H9 (cell line): ENCODE measurements around the gene ERO1A. TPM values are rescaled to one million over a fixed set of nuclear protein-coding genes. Genes with fewer than 3 reads are reported as not detected.

Experiments used
- DNase-seq: peaks from one replicate; pipeline ENCODE4 v3.0.0-alpha.2; 2017
- H2AFZ ChIP-seq: one replicate; pipeline ENCODE4 v1.6.1; 2013; ENCODE audit warnings: mild to moderate bottlenecking, low read length, control low read depth, moderate library complexity
- H2AK5ac ChIP-seq: 2 replicates; pipeline ENCODE4 v1.6.1; 2013; ENCODE audit warnings: low read length, control low read depth, mixed read lengths; ENCODE audit not compliant: insufficient read length
- H2BK120ac ChIP-seq: one replicate; pipeline ENCODE4 v1.6.1; 2013; ENCODE audit warnings: low read depth, mild to moderate bottlenecking, low read length, control low read depth, inconsistent platforms; ENCODE audit not compliant: poor library complexity, severe bottlenecking
- H2BK12ac ChIP-seq: 2 replicates; pipeline ENCODE4 v1.6.1; 2013; ENCODE audit warnings: low read length, control low read depth, mixed read lengths, low read depth; ENCODE audit not compliant: insufficient read length
- H2BK15ac ChIP-seq: 2 replicates; pipeline ENCODE4 v1.6.1; 2013; ENCODE audit warnings: low read depth, low read length, control low read depth
- H2BK20ac ChIP-seq: one replicate; pipeline ENCODE4 v1.6.1; 2013; ENCODE audit warnings: low read depth, mild to moderate bottlenecking, low read length, control low read depth, inconsistent platforms; ENCODE audit not compliant: poor library complexity, severe bottlenecking
- H2BK5ac ChIP-seq: 2 replicates; pipeline ENCODE4 v1.6.1; 2013; ENCODE audit warnings: low read length, control low read depth, mixed read lengths; ENCODE audit not compliant: insufficient read length
- H3K14ac ChIP-seq: 2 replicates; pipeline ENCODE4 v1.6.1; 2013; ENCODE audit warnings: low read length, control low read depth; ENCODE audit not compliant: insufficient read depth
- H3K18ac ChIP-seq: 2 replicates; pipeline ENCODE4 v1.6.1; 2013; ENCODE audit warnings: low read depth, mild to moderate bottlenecking, mixed read lengths, low read length, control low read depth; ENCODE audit not compliant: insufficient read length
- H3K23ac ChIP-seq: 2 replicates; pipeline ENCODE4 v1.6.1; 2013; ENCODE audit warnings: low read length, control low read depth, mixed read lengths, low read depth; ENCODE audit not compliant: insufficient read length
- H3K23me2 ChIP-seq: 2 replicates; pipeline ENCODE4 v1.6.1; 2013; ENCODE audit warnings: low read depth, mild to moderate bottlenecking, mixed read lengths, low read length, control low read depth; ENCODE audit not compliant: insufficient read length, poor library complexity, severe bottlenecking
- H3K27ac ChIP-seq: 2 replicates; pipeline ENCODE4 v1.5.1; 2013; ENCODE audit warnings: low read length, control low read depth, mixed read lengths, low read depth; ENCODE audit not compliant: insufficient read length
- H3K27me3 ChIP-seq: 2 replicates; pipeline ENCODE4 v1.6.1; 2013; ENCODE audit warnings: low read length, control low read depth, inconsistent platforms; ENCODE audit not compliant: insufficient read depth
- H3K4ac ChIP-seq: 2 replicates; pipeline ENCODE4 v1.6.1; 2013; ENCODE audit warnings: low read depth, mild to moderate bottlenecking, control low read depth, inconsistent platforms, low read length, moderate library complexity
- H3K4me1 ChIP-seq: 2 replicates; pipeline ENCODE4 v1.6.1; 2013; ENCODE audit warnings: low read length, control low read depth, inconsistent platforms; ENCODE audit not compliant: insufficient read depth
- H3K4me2 ChIP-seq: 2 replicates; pipeline ENCODE4 v1.6.1; 2013; ENCODE audit warnings: low read length, control low read depth, mixed read lengths; ENCODE audit not compliant: insufficient read length, insufficient read depth
- H3K56ac ChIP-seq: 2 replicates; pipeline ENCODE4 v1.6.1; 2013; ENCODE audit warnings: low read depth, mild to moderate bottlenecking, mixed read lengths, low read length, control low read depth; ENCODE audit not compliant: insufficient read length
- H3K79me1 ChIP-seq: 2 replicates; pipeline ENCODE4 v1.6.1; 2013; ENCODE audit warnings: low read depth, mild to moderate bottlenecking, moderate library complexity, low read length, control low read depth, inconsistent platforms; ENCODE audit not compliant: insufficient read depth, poor library complexity, severe bottlenecking
- H3K79me2 ChIP-seq: 2 replicates; pipeline ENCODE4 v1.6.1; 2013; ENCODE audit warnings: low read length, control low read depth, inconsistent platforms; ENCODE audit not compliant: insufficient read depth
- H3K9ac ChIP-seq: 2 replicates; pipeline ENCODE4 v1.6.1; 2013; ENCODE audit warnings: low read length, control low read depth, mixed read lengths; ENCODE audit not compliant: insufficient read length; ENCODE audit errors: extremely low read depth
- H3K9me3 ChIP-seq: one replicate; pipeline ENCODE4 v1.6.1; 2013; ENCODE audit warnings: low read depth, low read length, inconsistent platforms; ENCODE audit not compliant: control insufficient read depth
- H3T11ph ChIP-seq: one replicate; pipeline ENCODE4 v1.6.1; 2013; ENCODE audit warnings: mild to moderate bottlenecking, low read length, control low read depth, inconsistent platforms
- H4K20me1 ChIP-seq: one replicate; pipeline ENCODE4 v1.6.1; 2013; ENCODE audit not compliant: control insufficient read depth, insufficient read length, insufficient read depth
- H4K5ac ChIP-seq: 2 replicates; pipeline ENCODE4 v1.6.1; 2013; ENCODE audit warnings: low read depth, mild to moderate bottlenecking, mixed read lengths, low read length, control low read depth; ENCODE audit not compliant: insufficient read length
- H4K8ac ChIP-seq: replicated peaks from 2 replicates; pipeline ENCODE4 v1.6.1; 2013; ENCODE audit warnings: low read length, control low read depth, mixed read lengths, low read depth; ENCODE audit not compliant: insufficient read length
- H4K91ac ChIP-seq: 2 replicates; pipeline ENCODE4 v1.6.1; 2013; ENCODE audit warnings: low read depth, mild to moderate bottlenecking, moderate library complexity, mixed read lengths, low read length, control low read depth; ENCODE audit not compliant: insufficient read length
- H3K27ac Mint-ChIP-seq, 3 experiments: 2 replicates in 2 of 3; 3 replicates in 1 of 3; pipeline ENCODE4 v1.8.0; 2020 to 2021; ENCODE audit warnings: mixed read lengths in 3 of 3, mild to moderate bottlenecking in 1 of 3, moderate library complexity in 1 of 3
- H3K27me3 Mint-ChIP-seq: 2 replicates; pipeline ENCODE4 v1.8.0; 2021; ENCODE audit warnings: low read depth, mild to moderate bottlenecking, moderate library complexity, mixed read lengths
- H3K36me3 Mint-ChIP-seq, 3 experiments: 2 replicates in 2 of 3; 3 replicates in 1 of 3; pipeline ENCODE4 v1.8.0; 2020 to 2021; ENCODE audit warnings: low read depth in 3 of 3, mixed read lengths in 3 of 3; ENCODE audit not compliant: insufficient read depth in 1 of 3
- H3K4me1 Mint-ChIP-seq, 2 experiments: 2 replicates each; pipeline ENCODE4 v1.8.0; 2020; ENCODE audit warnings: mixed read lengths in 2 of 2
- H3K4me3 Mint-ChIP-seq, 2 experiments: 2 replicates in 1 of 2; 3 replicates in 1 of 2; pipeline ENCODE4 v1.8.0; 2020 to 2021; ENCODE audit warnings: mild to moderate bottlenecking in 2 of 2, mixed read lengths in 2 of 2, moderate library complexity in 1 of 2
- H3K9me3 Mint-ChIP-seq, 2 experiments: 2 replicates in 1 of 2; 3 replicates in 1 of 2; pipeline ENCODE4 v1.8.0; 2020; ENCODE audit warnings: mild to moderate bottlenecking in 2 of 2, mixed read lengths in 2 of 2, moderate library complexity in 1 of 2
- CTCF ChIP-seq: fragments of 200-600 bp; sonication (generic); conservative IDR thresholded peaks from 3 replicates; pipeline ENCODE4 v1.8.0; 2021; ENCODE audit warnings: antibody characterized with exemption, mild to moderate bottlenecking
- WGBS: extraction: QIAGEN DNeasy Blood & Tissue Kit; methylation state at CpG from one replicate; pipeline ENCODE4 v1.1.7; 2013; ENCODE audit warnings: missing lambda C conversion rate, low lambda C conversion rate, mixed read lengths; ENCODE audit not compliant: insufficient read length; ENCODE audit errors: extremely low coverage; 5-methylcytosine and 5-hydroxymethylcytosine counted together
- total RNA-seq: library from RNA; stranded (reverse); gene quantifications from 2 replicates; pipeline ENCODE4 v1.2.1, GENCODE V29; 2021

The ERO1A gene
- total RNA-seq, 1 experiment from 2014 or later = 37.1 TPM

GRCh38 chr14:52711666-52712065, 16.3 kb upstream of the ERO1A start:
- Histone ChIP-seq H3K23ac (no peak overlapping the region), H3K4ac (no peak overlapping the region), H3K23me2 (no peaks in the 10 kb centered on the region), H3K79me1 (peaks cover 10% of the 10 kb centered on the region), H4K91ac (no peak overlapping the region), H3K4me1 (no peaks in the 10 kb centered on the region), H3K27ac (no peak overlapping the region), H2BK20ac (no peak overlapping the region), H3K9me3 (no peaks in the 10 kb centered on the region), H2AK5ac (no peak overlapping the region), H2BK5ac (no peak overlapping the region), H4K8ac (no peak overlapping the region), H3K4me2 (no peak overlapping the region), H3K79me2 (peaks cover 10% of the 10 kb centered on the region; the same call in 1 of the 2 replicates), H2BK12ac (no peak overlapping the region), H3K14ac (no peak overlapping the region), H3K27me3 (no peaks in the 10 kb centered on the region), H4K20me1 (no peaks in the 10 kb centered on the region), H3T11ph (no peak overlapping the region), H4K5ac (no peak overlapping the region), H3K9ac (no peak overlapping the region), H3K56ac (no peak overlapping the region), H3K18ac (no peak overlapping the region), H2BK120ac (no peak overlapping the region), H2BK15ac (no peak overlapping the region), H2AFZ (no peak overlapping the region)
- Mint-ChIP-seq H3K27ac (no peak overlapping the region), H3K4me1 (peaks cover 6 to 16% of the 10 kb centered on the region in 2 experiments), H3K27me3 (no peaks in the 10 kb centered on the region), H3K36me3 (peaks cover 56 to 90% (median 86%) of the 10 kb centered on the region in 3 experiments), H3K9me3 (no peaks in the 10 kb centered on the region), H3K4me3 (no peak overlapping the region)
- no peak for TF ChIP-seq CTCF
- no peak for DNase-seq
- WGBS = no CpG with 5 or more reads among the region's 1 CpG
